SK-N-MC (cell line): ENCODE measurements around the gene ITIH4.

ENCODE experiments used
- EZH2 ChIP-seq: fragments of 200-600 bp; sonication (generic); IDR thresholded peaks from one replicate; pipeline ENCODE4 v1.6.1; 2017; ENCODE audit warnings: antibody characterized with exemption
- FOXP2 ChIP-seq: optimal IDR thresholded peaks from 2 replicates; pipeline ENCODE3; 2011; ENCODE audit warnings: mild to moderate bottlenecking, moderate library complexity; ENCODE audit not compliant: insufficient read depth; ENCODE audit errors: extremely low read length, control extremely low read depth
- POLR2AphosphoS5 ChIP-seq: IDR thresholded peaks from 2 replicates; pipeline ENCODE4 v1.6.1; 2012; ENCODE audit warnings: mild to moderate bottlenecking, low read depth, low read length, borderline replicate concordance

- no peak for TF ChIP-seq POLR2AphosphoS5
- TF ChIP-seq EZH2 = no peak
- TF ChIP-seq FOXP2 = no peak
These were observed 54.6 kb downstream of the ITIH4 start for GRCh38 chr3:52775877-52776276.
